Naive thymus-derived CD4-positive, alpha-beta T cell (primary cell): ENCODE measurements around the gene WFDC2. TPM values are rescaled to one million over a fixed set of nuclear protein-coding genes. Genes with fewer than 3 reads are reported as not detected.

Experiments
- ATAC-seq: fragments of 150-1000 bp; cut with Tn5 transposase; 2 replicates; pipeline ENCODE4 v1.10.0; 2021; ENCODE audit warnings: mild to moderate bottlenecking, moderate library complexity
- CTCF ChIA-PET: fragments of 350-600 bp; sonication (Branson Sonifier 250); formaldehyde crosslinking; loops from one replicate; lab custom pipeline; 2021; ENCODE audit warnings: antibody characterized with exemption; lab: Charles Lee
- POLR2A ChIA-PET: fragments of 350-600 bp; sonication (Branson Sonifier 250); formaldehyde crosslinking; loops from one replicate; lab custom pipeline; 2021; ENCODE audit warnings: antibody characterized with exemption, inconsistent platforms; lab: Charles Lee
- DNase-seq, 9 donors: peaks; one replicate each; pipeline versions ENCODE4 v3.0.0 to v3.0.0-alpha.2; 2020 to 2022; ENCODE audit warnings: mixed read lengths in 1 of 9
- H3K27ac ChIP-seq: one replicate; pipeline ENCODE4 v1.7.0; 2013; ENCODE audit warnings: mild to moderate bottlenecking, low read depth, low read length, moderate library complexity
- H3K27me3 ChIP-seq, 2 donors: one replicate each; pipeline ENCODE4 v1.7.0; 2013; ENCODE audit warnings: low read length in 2 of 2, mild to moderate bottlenecking in 2 of 2, moderate library complexity in 2 of 2; ENCODE audit not compliant: control insufficient read depth in 2 of 2, insufficient read depth in 2 of 2
- H3K36me3 ChIP-seq, 3 experiments: 1 replicate in 2 of 3; 2 replicates in 1 of 3; pipeline ENCODE4 v1.7.0; 2013; ENCODE audit warnings: low read length in 3 of 3, mild to moderate bottlenecking in 3 of 3, moderate library complexity in 1 of 3; ENCODE audit not compliant: insufficient read depth in 3 of 3, control insufficient read depth in 2 of 3
- H3K4me1 ChIP-seq, 2 donors: one replicate each; pipeline ENCODE4 v1.7.0; 2013; ENCODE audit warnings: low read length in 2 of 2, mild to moderate bottlenecking in 2 of 2, moderate library complexity in 1 of 2; ENCODE audit not compliant: control insufficient read depth in 2 of 2, insufficient read depth in 2 of 2
- H3K4me3 ChIP-seq: 2 replicates; pipeline ENCODE4 v1.7.0; 2013; ENCODE audit warnings: mild to moderate bottlenecking, low read length
- H3K9me3 ChIP-seq, 3 experiments: 1 replicate in 2 of 3; 2 replicates in 1 of 3; pipeline ENCODE4 v1.7.0; 2013; ENCODE audit warnings: low read length in 3 of 3; ENCODE audit not compliant: control insufficient read depth in 2 of 3
- H3K27ac Mint-ChIP-seq, 9 donors: one replicate each; pipeline ENCODE4 v1.8.0; 2020 to 2022; ENCODE audit warnings: mixed read lengths in 9 of 9, mild to moderate bottlenecking in 8 of 9, moderate library complexity in 5 of 9, inconsistent platforms in 2 of 9
- H3K27me3 Mint-ChIP-seq, 5 donors: one replicate each; pipeline ENCODE4 v1.8.0; 2021 to 2022; ENCODE audit warnings: mixed read lengths in 5 of 5, mild to moderate bottlenecking in 1 of 5
- H3K36me3 Mint-ChIP-seq, 5 donors: one replicate each; pipeline ENCODE4 v1.8.0; 2020 to 2022; ENCODE audit warnings: mixed read lengths in 5 of 5, mild to moderate bottlenecking in 3 of 5, inconsistent platforms in 1 of 5
- H3K4me1 Mint-ChIP-seq, 7 donors: one replicate each; pipeline ENCODE4 v1.8.0; 2020 to 2022; ENCODE audit warnings: mixed read lengths in 7 of 7, mild to moderate bottlenecking in 3 of 7, inconsistent platforms in 1 of 7
- H3K4me3 Mint-ChIP-seq, 10 donors: one replicate each; pipeline ENCODE4 v1.8.0; 2020 to 2022; ENCODE audit warnings: mild to moderate bottlenecking in 10 of 10, mixed read lengths in 10 of 10, moderate library complexity in 6 of 10, inconsistent platforms in 2 of 10
- H3K9me3 Mint-ChIP-seq, 11 donors: one replicate each; pipeline ENCODE4 v1.8.0; 2020 to 2022; ENCODE audit warnings: mixed read lengths in 11 of 11, mild to moderate bottlenecking in 4 of 11, inconsistent platforms in 1 of 11, moderate library complexity in 1 of 11
- intact Hi-C, 2 donors: fragments of 100-400 bp; cut with micrococcal nuclease; formaldehyde crosslinking; loops; one replicate each; pipeline ENCODE4 v1.15.1; 2023
- microRNA-seq: library from miRNA; unstranded; fragments of <30 nt; microRNA quantifications from one replicate; pipeline ENCODE4 v1.2.0, GENCODE V29; 2022; ENCODE audit warnings: borderline microRNAs expressed
- polyA plus RNA-seq, 2 donors: library from polyadenylated mRNA; unstranded; fragments of 300-500 nt; fragmentation: Illumina TruSeq; gene quantifications; one replicate each; pipeline ENCODE4 v1.2.3, GENCODE V29; 2021
- total RNA-seq, 6 experiments: library from RNA in 5 of 6; stranded (reverse) in 5 of 6; gene quantifications; 1 replicate in 5 of 6; 2 replicates in 1 of 6; pipeline ENCODE4 v1.2.3 and lab custom pipeline; 2021 to 2026

Gene WFDC2
- total and polyA plus RNA-seq, 7 experiments from 2014 or later, result 0.36 to 1.7 (median 1.0) TPM; not detected in 3

DNA sequence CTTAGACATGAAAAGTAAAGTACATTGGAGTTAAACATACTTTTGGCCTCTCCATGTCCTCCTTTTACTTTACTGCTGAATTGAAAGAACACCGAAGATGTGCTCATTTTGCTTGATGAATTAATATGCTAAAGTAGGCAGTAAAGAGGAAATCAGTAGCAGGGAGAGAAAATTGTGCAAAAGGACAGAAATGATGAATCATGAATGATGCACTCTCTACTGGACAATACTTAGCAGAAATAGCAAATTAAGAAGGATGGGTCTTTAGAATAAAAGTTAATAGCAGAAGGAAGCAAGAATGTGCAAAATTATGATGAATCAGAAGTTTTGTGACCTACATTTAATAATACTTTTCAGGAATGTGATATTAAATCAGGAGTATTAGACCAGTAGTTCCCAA is 54.3 kb downstream of the WFDC2 start:
- intact Hi-C loops, result no loop called here
- no peak overlapping the region for H3K27ac Mint-ChIP-seq
- DNase-seq (no peak), ATAC-seq (no peak)
- no peak overlapping the region for H3K4me3 ChIP-seq
- H3K27me3 Mint-ChIP-seq, result peaks cover 30 to 58% (median 40%) of the 10 kb centered on the region in 5 donors
- H3K27me3 ChIP-seq, result peaks cover 0 to 5% of the 10 kb centered on the region in 2 donors
- peaks cover 0 to 2% (median 0%) of the 10 kb centered on the region in 11 donors for H3K9me3 Mint-ChIP-seq
- no peaks in the 10 kb centered on the region for H3K4me1 Mint-ChIP-seq
- no peak overlapping the region for H3K27ac ChIP-seq
- H3K36me3 Mint-ChIP-seq, result no peaks in the 10 kb centered on the region
- H3K4me3 Mint-ChIP-seq, result no peak overlapping the region
- H3K36me3 ChIP-seq, result no peaks in the 10 kb centered on the region
- CTCF ChIA-PET, result interaction anchor here (0.6 kb wide), 1 partner anchor 55 kb away, joined by 3 read pairs; no protein-coding TSS in a partner anchor
- no peaks in the 10 kb centered on the region for H3K9me3 ChIP-seq
- POLR2A ChIA-PET, result no interaction called here
- no peaks in the 10 kb centered on the region for H3K4me1 ChIP-seq

DNA sequence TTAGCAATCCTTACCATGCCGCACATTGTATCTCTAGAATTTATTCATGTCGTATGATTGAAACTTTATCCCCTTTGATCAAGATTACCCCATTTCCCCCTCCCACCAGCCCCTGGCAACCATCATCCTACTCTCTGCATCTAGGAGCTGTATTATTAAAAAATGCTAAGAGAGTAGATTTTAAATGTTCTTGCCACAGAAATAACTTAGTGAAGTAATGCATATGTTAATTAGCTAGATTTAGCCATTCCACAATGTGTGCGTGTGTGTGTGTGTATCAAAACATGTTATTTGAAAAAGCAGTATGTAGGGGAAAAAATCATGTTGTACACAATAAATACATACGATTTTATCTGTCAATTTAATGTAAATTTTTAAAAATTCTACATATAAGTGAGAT is 57.7 kb downstream of the WFDC2 start:
- Histone ChIP-seq H3K27ac (no peak overlapping the region), H3K4me1 (no peaks in the 10 kb centered on the region), H3K27me3 (peaks cover 0 to 5% of the 10 kb centered on the region in 2 donors), H3K9me3 (no peaks in the 10 kb centered on the region), H3K36me3 (no peaks in the 10 kb centered on the region), H3K4me3 (no peak overlapping the region)
- ChIA-PET POLR2A (no interaction called here), CTCF (no interaction called here)
- no peak for DNase-seq
- H3K4me3 Mint-ChIP-seq, result no peak overlapping the region
- intact Hi-C loops, result no loop called here
- no peak overlapping the region for H3K27ac Mint-ChIP-seq
- ATAC-seq, result no peak
- H3K9me3 Mint-ChIP-seq, result peaks cover 0 to 1% (median 0%) of the 10 kb centered on the region in 11 donors
- no peaks in the 10 kb centered on the region for H3K36me3 Mint-ChIP-seq
- H3K4me1 Mint-ChIP-seq, result no peaks in the 10 kb centered on the region
- H3K27me3 Mint-ChIP-seq, result peaks cover 36 to 60% (median 49%) of the 10 kb centered on the region in 5 donors

Small RNA genes lying within 50 kb of the gene (microRNA-seq; reads per million reads assigned to microRNA genes)
- gene MIR6812, result not detected

Other genes starting within 250 kb of the WFDC2 start
- not detected for gene SEMG2, start 248.4 kb upstream of the WFDC2 start, total RNA-seq
- not detected for gene SEMG2, start 248.4 kb upstream of the WFDC2 start, polyA plus RNA-seq
- gene SLPI, start 215.2 kb upstream of the WFDC2 start, total RNA-seq, result under 1 TPM in 1 of 5 experiments, not detected in 4; 0.96 TPM
- gene SLPI, start 215.2 kb upstream of the WFDC2 start, polyA plus RNA-seq, result not detected
- not detected for gene RBPJL, start 162.9 kb upstream of the WFDC2 start, total RNA-seq
- not detected for gene RBPJL, start 162.9 kb upstream of the WFDC2 start, polyA plus RNA-seq
- gene MATN4, start 161.5 kb upstream of the WFDC2 start, total RNA-seq, result 1 to 10 TPM in 1 of 5 experiments, not detected in 4; 2.3 TPM
- not detected for gene MATN4, start 161.5 kb upstream of the WFDC2 start, polyA plus RNA-seq
- 10 to 100 TPM in 1 of 5 experiments, 1 to 10 TPM in 1, under 1 TPM in 3; 0.38 to 46.7 (median 0.56) TPM for gene SDC4, start 121.3 kb upstream of the WFDC2 start, total RNA-seq
- gene SDC4, start 121.3 kb upstream of the WFDC2 start, polyA plus RNA-seq, result under 1 TPM in 1 of 2 donors, not detected in 1; 0.21 TPM
- gene SYS1, start 106.6 kb upstream of the WFDC2 start, total RNA-seq, result 100 to 1,000 TPM in 1 of 5 experiments, 10 to 100 TPM in 4; 23.9 to 111 (median 67.1) TPM
- 10 to 100 TPM; 34.5 to 42.3 TPM for gene SYS1, start 106.6 kb upstream of the WFDC2 start, polyA plus RNA-seq
- under 1 TPM in 3 of 5 experiments, not detected in 2; 0.19 to 0.48 (median 0.46) TPM for gene TP53TG5, start 91.4 kb upstream of the WFDC2 start, total RNA-seq
- gene TP53TG5, start 91.4 kb upstream of the WFDC2 start, polyA plus RNA-seq, result under 1 TPM; 0.14 to 0.24 TPM
- gene DBNDD2, start 61.5 kb upstream of the WFDC2 start, total RNA-seq, result 10 to 100 TPM; 12.2 to 22.7 (median 16.3) TPM
- gene DBNDD2, start 61.5 kb upstream of the WFDC2 start, polyA plus RNA-seq, result 10 to 100 TPM; 15.3 to 22.9 TPM
- 100 to 1,000 TPM in 1 of 5 experiments, 10 to 100 TPM in 4; 78.7 to 140 (median 85.0) TPM for gene PIGT, start 53.6 kb upstream of the WFDC2 start, total RNA-seq
- gene PIGT, start 53.6 kb upstream of the WFDC2 start, polyA plus RNA-seq, result 10 to 100 TPM; 82.7 to 98.9 TPM
- gene SPINT3, start 45.9 kb downstream of the WFDC2 start, total RNA-seq, result not detected
- gene SPINT3, start 45.9 kb downstream of the WFDC2 start, polyA plus RNA-seq, result not detected
- not detected for gene WFDC6, start 69.7 kb downstream of the WFDC2 start, total RNA-seq
- not detected for gene WFDC6, start 69.7 kb downstream of the WFDC2 start, polyA plus RNA-seq
- not detected for gene EPPIN, start 77.6 kb downstream of the WFDC2 start, total RNA-seq
- not detected for gene EPPIN, start 77.6 kb downstream of the WFDC2 start, polyA plus RNA-seq
- gene WFDC8, start 109.5 kb downstream of the WFDC2 start, total RNA-seq, result not detected
- not detected for gene WFDC8, start 109.5 kb downstream of the WFDC2 start, polyA plus RNA-seq
- not detected for gene WFDC10A, start 160.0 kb downstream of the WFDC2 start, total RNA-seq
- not detected for gene WFDC10A, start 160.0 kb downstream of the WFDC2 start, polyA plus RNA-seq
- not detected for gene WFDC9, start 161.5 kb downstream of the WFDC2 start, total RNA-seq
- gene WFDC9, start 161.5 kb downstream of the WFDC2 start, polyA plus RNA-seq, result not detected
- gene WFDC11, start 200.5 kb downstream of the WFDC2 start, total RNA-seq, result not detected
- not detected for gene WFDC11, start 200.5 kb downstream of the WFDC2 start, polyA plus RNA-seq
- not detected for gene WFDC13, start 232.3 kb downstream of the WFDC2 start, total RNA-seq
- gene WFDC13, start 232.3 kb downstream of the WFDC2 start, polyA plus RNA-seq, result not detected
- gene WFDC10B, start 235.3 kb downstream of the WFDC2 start, total RNA-seq, result not detected
- gene WFDC10B, start 235.3 kb downstream of the WFDC2 start, polyA plus RNA-seq, result not detected